ENCODE measurements around the gene SMARCC1.

DNA sequence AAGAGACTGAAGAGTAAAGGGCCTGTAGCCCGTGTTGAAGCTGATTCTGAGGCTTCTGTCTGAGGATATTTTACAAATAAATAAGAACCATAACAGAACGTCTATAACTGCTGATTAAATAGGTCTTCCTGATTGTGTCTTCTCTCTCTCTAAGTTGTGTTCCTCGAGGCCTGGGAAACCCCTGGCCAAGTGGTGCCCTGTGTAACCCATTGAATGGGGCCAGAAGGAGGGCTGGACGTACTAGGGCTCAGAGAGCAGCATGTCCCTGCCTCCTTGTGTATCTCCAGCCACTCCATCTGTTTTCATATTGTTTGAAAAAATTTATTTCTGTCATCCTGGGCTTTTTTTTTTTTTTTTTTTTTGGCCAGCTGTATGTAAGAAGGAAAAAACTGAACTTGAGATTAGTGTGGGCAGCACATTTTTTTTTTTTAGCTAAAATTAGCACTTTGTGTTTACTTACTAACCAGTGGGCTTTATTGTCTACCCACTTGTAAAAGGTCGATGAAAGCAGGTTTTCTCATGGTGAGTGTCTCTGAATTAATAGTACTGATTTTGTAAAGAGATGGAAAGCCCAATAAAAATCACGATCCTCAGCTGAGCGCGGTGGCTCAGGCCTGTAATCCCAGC lies 32.0 kb upstream of the SMARCC1 start:
- TF ChIP-seq, protein P1, sequence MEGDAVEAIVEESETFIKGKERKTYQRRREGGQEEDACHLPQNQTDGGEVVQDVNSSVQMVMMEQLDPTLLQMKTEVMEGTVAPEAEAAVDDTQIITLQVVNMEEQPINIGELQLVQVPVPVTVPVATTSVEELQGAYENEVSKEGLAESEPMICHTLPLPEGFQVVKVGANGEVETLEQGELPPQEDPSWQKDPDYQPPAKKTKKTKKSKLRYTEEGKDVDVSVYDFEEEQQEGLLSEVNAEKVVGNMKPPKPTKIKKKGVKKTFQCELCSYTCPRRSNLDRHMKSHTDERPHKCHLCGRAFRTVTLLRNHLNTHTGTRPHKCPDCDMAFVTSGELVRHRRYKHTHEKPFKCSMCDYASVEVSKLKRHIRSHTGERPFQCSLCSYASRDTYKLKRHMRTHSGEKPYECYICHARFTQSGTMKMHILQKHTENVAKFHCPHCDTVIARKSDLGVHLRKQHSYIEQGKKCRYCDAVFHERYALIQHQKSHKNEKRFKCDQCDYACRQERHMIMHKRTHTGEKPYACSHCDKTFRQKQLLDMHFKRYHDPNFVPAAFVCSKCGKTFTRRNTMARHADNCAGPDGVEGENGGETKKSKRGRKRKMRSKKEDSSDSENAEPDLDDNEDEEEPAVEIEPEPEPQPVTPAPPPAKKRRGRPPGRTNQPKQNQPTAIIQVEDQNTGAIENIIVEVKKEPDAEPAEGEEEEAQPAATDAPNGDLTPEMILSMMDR (IDR thresholded peaks at IDR 0.05 in 2 of 3, conservative IDR thresholded peaks at IDR 0.05 in 1 of 3; ENCODE audit: borderline replicate concordance in 1 of 3, insufficient read depth in 1 of 3, low read depth in 2 of 3, low read length in 2 of 3), result no peak
- TF ChIP-seq TCF7L2 (IDR thresholded peaks at IDR 0.05; ENCODE audit: borderline replicate concordance, extremely low read depth, insufficient read depth, insufficient read length), result no peak
- TF ChIP-seq ELF1 (IDR thresholded peaks at IDR 0.05; ENCODE audit: borderline replicate concordance, low read depth), result no peak
- TF ChIP-seq POLR2AphosphoS5 (IDR thresholded peaks at IDR 0.05; ENCODE audit: low read depth, low read length), result no peak
- no peak for TF ChIP-seq POLR2A (IDR thresholded peaks at IDR 0.05; ENCODE audit: borderline replicate concordance, extremely low read depth, insufficient read depth, insufficient read length)
- TF ChIP-seq, protein P2, sequence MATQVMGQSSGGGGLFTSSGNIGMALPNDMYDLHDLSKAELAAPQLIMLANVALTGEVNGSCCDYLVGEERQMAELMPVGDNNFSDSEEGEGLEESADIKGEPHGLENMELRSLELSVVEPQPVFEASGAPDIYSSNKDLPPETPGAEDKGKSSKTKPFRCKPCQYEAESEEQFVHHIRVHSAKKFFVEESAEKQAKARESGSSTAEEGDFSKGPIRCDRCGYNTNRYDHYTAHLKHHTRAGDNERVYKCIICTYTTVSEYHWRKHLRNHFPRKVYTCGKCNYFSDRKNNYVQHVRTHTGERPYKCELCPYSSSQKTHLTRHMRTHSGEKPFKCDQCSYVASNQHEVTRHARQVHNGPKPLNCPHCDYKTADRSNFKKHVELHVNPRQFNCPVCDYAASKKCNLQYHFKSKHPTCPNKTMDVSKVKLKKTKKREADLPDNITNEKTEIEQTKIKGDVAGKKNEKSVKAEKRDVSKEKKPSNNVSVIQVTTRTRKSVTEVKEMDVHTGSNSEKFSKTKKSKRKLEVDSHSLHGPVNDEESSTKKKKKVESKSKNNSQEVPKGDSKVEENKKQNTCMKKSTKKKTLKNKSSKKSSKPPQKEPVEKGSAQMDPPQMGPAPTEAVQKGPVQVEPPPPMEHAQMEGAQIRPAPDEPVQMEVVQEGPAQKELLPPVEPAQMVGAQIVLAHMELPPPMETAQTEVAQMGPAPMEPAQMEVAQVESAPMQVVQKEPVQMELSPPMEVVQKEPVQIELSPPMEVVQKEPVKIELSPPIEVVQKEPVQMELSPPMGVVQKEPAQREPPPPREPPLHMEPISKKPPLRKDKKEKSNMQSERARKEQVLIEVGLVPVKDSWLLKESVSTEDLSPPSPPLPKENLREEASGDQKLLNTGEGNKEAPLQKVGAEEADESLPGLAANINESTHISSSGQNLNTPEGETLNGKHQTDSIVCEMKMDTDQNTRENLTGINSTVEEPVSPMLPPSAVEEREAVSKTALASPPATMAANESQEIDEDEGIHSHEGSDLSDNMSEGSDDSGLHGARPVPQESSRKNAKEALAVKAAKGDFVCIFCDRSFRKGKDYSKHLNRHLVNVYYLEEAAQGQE (IDR thresholded peaks at IDR 0.05; ENCODE audit: low read depth), result no peak
- TF ChIP-seq EGR1 (IDR thresholded peaks at IDR 0.05; ENCODE audit: low read depth), result no peak
- no peak for TF ChIP-seq JUND (IDR thresholded peaks at IDR 0.05)
